HCT116 (cell line): ENCODE data around the gene RS1. TPM values are rescaled to one million over a fixed set of nuclear protein-coding genes. Genes with fewer than 3 reads are reported as not detected.

ENCODE experiments used
- ATAC-seq: fragments of 200-7000 bp; cut with Tn5 transposase; 2 replicates; pipeline ENCODE4 v1.9.1; 2020; ENCODE audit warnings: mild to moderate bottlenecking, moderate library complexity
- BruUV-seq: library from RNA; stranded (reverse); fragments of 400-500 nt; replicated peaks from 2 replicates; lab custom pipeline; 2021; lab: Mats Ljungman, UMichigan
- CTCF ChIA-PET: fragments of 300-600 bp; sonication (Branson Sonifier 250); formaldehyde crosslinking; loops from one replicate; lab custom pipeline; 2021; ENCODE audit warnings: antibody characterized with exemption; lab: Charles Lee
- POLR2A ChIA-PET: fragments of 300-600, 350-600 bp; sonication (Branson Sonifier 250); formaldehyde crosslinking; loops from one replicate; lab custom pipeline; 2021; ENCODE audit warnings: antibody characterized with exemption; lab: Charles Lee
- RAD21 ChIA-PET, 2 experiments: fragments of 300-600 bp; sonication (Branson Sonifier 250); formaldehyde crosslinking; loops; one replicate each; lab custom pipeline; 2023; ENCODE audit warnings: low total read pairs in 2 of 2; ENCODE audit not compliant: uncharacterized antibody in 2 of 2, unreplicated experiment in 2 of 2, low non-redundant PET in 1 of 2; lab: Charles Lee
- DNase-seq: peaks from one replicate; pipeline ENCODE4 v3.0.0-alpha.2; 2010; ENCODE audit warnings: low read depth, low spot score
- H2AFZ ChIP-seq: fragments of 200-600 bp; shearing (Covaris generic), sonication (generic); 2 replicates; pipeline ENCODE4 v1.6.1; 2017; ENCODE audit warnings: low read depth, mixed run types, mixed read lengths, antibody characterized with exemption, low read length; ENCODE audit not compliant: poor library complexity, severe bottlenecking
- H3K27ac ChIP-seq: 2 replicates; pipeline ENCODE4 v1.5.1; 2012; ENCODE audit warnings: low read depth, low read length
- H3K27me3 ChIP-seq: fragments of 200-600 bp; sonication (generic); 2 replicates; pipeline ENCODE4 v1.6.1; 2016; ENCODE audit warnings: mixed run types, low read length, mixed read lengths; ENCODE audit not compliant: insufficient read depth
- H3K36me3 ChIP-seq, 2 experiments: fragments of 200-500 bp in 1 of 2; fragments of 200-600 bp in 1 of 2; sonication (Bioruptor generic) in 1 of 2; sonication (generic) in 1 of 2; 2 replicates each; pipeline versions ENCODE4 v1.5.1 to v1.6.1; 2014 to 2016; ENCODE audit warnings: low read length in 2 of 2, inconsistent platforms in 1 of 2, mixed read lengths in 1 of 2, mixed run types in 1 of 2; ENCODE audit not compliant: insufficient read depth in 2 of 2, control insufficient read depth in 1 of 2
- H3K4me1 ChIP-seq, 2 experiments: fragments of 200-600 bp in 1 of 2; sonication (generic) in 1 of 2; 2 replicates each; pipeline versions ENCODE4 v1.5.1 to v1.6.1; 2012 to 2017; ENCODE audit warnings: low read length in 2 of 2, inconsistent platforms in 1 of 2, mild to moderate bottlenecking in 1 of 2, mixed read lengths in 1 of 2, mixed run types in 1 of 2, moderate library complexity in 1 of 2; ENCODE audit not compliant: insufficient read depth in 2 of 2, control insufficient read depth in 1 of 2
- H3K4me2 ChIP-seq: fragments of 200-600 bp; sonication (generic); 2 replicates; pipeline ENCODE4 v1.6.1; 2017; ENCODE audit warnings: mixed run types, low read length, mixed read lengths
- H3K4me3 ChIP-seq, 2 experiments: fragments of 200-600 bp in 1 of 2; sonication (generic) in 1 of 2; replicated peaks in 1 of 2; 2 replicates each; pipeline ENCODE4 v1.5.1; 2011 to 2016; ENCODE audit warnings: low read length in 2 of 2, control low read depth in 1 of 2, low read depth in 1 of 2, mild to moderate bottlenecking in 1 of 2, mixed read lengths in 1 of 2, mixed run types in 1 of 2
- H3K79me2 ChIP-seq: fragments of 200-600 bp; sonication (generic); 2 replicates; pipeline ENCODE4 v1.6.1; 2017; ENCODE audit warnings: mild to moderate bottlenecking, mixed run types, low read length, moderate library complexity, mixed read lengths; ENCODE audit not compliant: insufficient read depth
- H3K9ac ChIP-seq: fragments of 200-600 bp; sonication (generic); 2 replicates; pipeline ENCODE4 v1.6.1; 2016; ENCODE audit warnings: low read length, mixed read lengths
- H3K9me2 ChIP-seq: fragments of 200-600 bp; sonication (generic), shearing (Covaris generic); 2 replicates; pipeline ENCODE4 v1.6.1; 2017; ENCODE audit warnings: mixed run types, mild to moderate bottlenecking, moderate library complexity; ENCODE audit not compliant: insufficient read depth
- H3K9me3 ChIP-seq, 2 experiments: fragments of 200-500 bp in 1 of 2; fragments of 200-600 bp in 1 of 2; sonication (Bioruptor generic) in 1 of 2; sonication (generic) in 1 of 2; 2 replicates each; pipeline ENCODE4 v1.6.1; 2014 to 2017; ENCODE audit warnings: low read length in 2 of 2, mixed read lengths in 2 of 2, inconsistent platforms in 1 of 2, low read depth in 1 of 2, mild to moderate bottlenecking in 1 of 2, mixed run types in 1 of 2, moderate library complexity in 1 of 2; ENCODE audit not compliant: control insufficient read depth in 1 of 2, insufficient read depth in 1 of 2
- H4K20me1 ChIP-seq: fragments of 200-600 bp; sonication (generic), shearing (Covaris generic); 2 replicates; pipeline ENCODE4 v1.6.1; 2017; ENCODE audit warnings: mixed run types, mild to moderate bottlenecking, moderate library complexity; ENCODE audit not compliant: insufficient read depth
- CEBPB ChIP-seq: IDR thresholded peaks from 2 replicates; pipeline ENCODE4 v1.6.1; 2012; ENCODE audit warnings: low read depth
- EGR1 ChIP-seq: IDR thresholded peaks from 2 replicates; pipeline ENCODE4 v1.6.1; 2012; ENCODE audit warnings: low read depth
- EZH2 ChIP-seq: fragments of 200-600 bp; sonication (generic); IDR thresholded peaks from 2 replicates; pipeline ENCODE4 v1.6.1; 2017; ENCODE audit warnings: antibody characterized with exemption, mixed run types
- EZH2phosphoT487 ChIP-seq: fragments of 200-600 bp; IDR thresholded peaks from 2 replicates; pipeline ENCODE4 v1.6.1; 2018; ENCODE audit warnings: antibody characterized with exemption, borderline replicate concordance
- FOSL1 ChIP-seq: IDR thresholded peaks from 2 replicates; pipeline ENCODE4 v1.6.1; 2012; ENCODE audit warnings: low read depth
- MAX ChIP-seq: IDR thresholded peaks from 2 replicates; pipeline ENCODE4 v1.6.1; 2012
- POLR2A ChIP-seq: IDR thresholded peaks from 2 replicates; pipeline ENCODE4 v1.7.0; 2011; ENCODE audit warnings: borderline replicate concordance; ENCODE audit not compliant: insufficient read depth, insufficient read length; ENCODE audit errors: extremely low read depth
- SIN3A ChIP-seq: IDR thresholded peaks from 2 replicates; pipeline ENCODE4 v1.6.1; 2012; ENCODE audit warnings: low read depth
- SRF ChIP-seq: IDR thresholded peaks from 2 replicates; pipeline ENCODE4 v1.6.1; 2012; ENCODE audit warnings: low read depth
- YY1 ChIP-seq: IDR thresholded peaks from 2 replicates; pipeline ENCODE4 v1.6.1; 2011; ENCODE audit warnings: low read length, low read depth, moderate library complexity, mild to moderate bottlenecking; ENCODE audit not compliant: insufficient replicate concordance; ENCODE audit errors: extremely low read depth
- ZNF274 ChIP-seq: fragments of 200-500 bp; sonication (Bioruptor generic); IDR thresholded peaks from 2 replicates; pipeline ENCODE4 v1.6.1; 2014; ENCODE audit warnings: mild to moderate bottlenecking, low read depth, low read length, inconsistent platforms
- intact Hi-C: fragments of 100-400 bp; cut with micrococcal nuclease; formaldehyde crosslinking; loops from 2 replicates; pipeline ENCODE4 v1.10.0; 2022
- total RNA-seq: library from RNA; stranded (reverse); gene quantifications from one replicate; pipeline ENCODE4 v1.2.1, GENCODE V29; 2021; ENCODE audit not compliant: unreplicated experiment
- TF ChIP-seq, protein P1 (sequence below): IDR thresholded peaks from 2 replicates; pipeline ENCODE4 v1.6.1; 2011; ENCODE audit warnings: mild to moderate bottlenecking, low read length, moderate library complexity; ENCODE audit not compliant: insufficient replicate concordance; ENCODE audit errors: extremely low read depth
- TF ChIP-seq, protein P2 (sequence below): IDR thresholded peaks from 2 replicates; pipeline ENCODE4 v1.6.1; 2012

The RS1 gene
- total RNA-seq, 1 experiment from 2014 or later = not detected

- Histone ChIP-seq H3K36me3 (no peaks in the 10 kb centered on the region), H2AFZ (no peak overlapping the region), H3K27me3 (no peaks in the 10 kb centered on the region), H3K9me3 (no peaks in the 10 kb centered on the region), H3K79me2 (no peaks in the 10 kb centered on the region), H3K4me3 (no peak overlapping the region), H4K20me1 (no peaks in the 10 kb centered on the region), H3K4me1 (peaks cover 7 to 12% of the 10 kb centered on the region in 2 experiments), H3K27ac (no peak overlapping the region), H3K4me2 (peak overlapping the region; percentile 43), H3K9me2 (no peaks in the 10 kb centered on the region), H3K9ac (no peak overlapping the region)
- intact Hi-C loops = no loop called here
- ATAC-seq (peak; percentile 62), DNase-seq (peak; percentile 16)
- POLR2A ChIA-PET = no interaction called here
- RAD21 ChIA-PET = no interaction called here
- BruUV-seq = no TSS peak
- CTCF ChIA-PET = no interaction called here
- TF ChIP-seq POLR2A (no peak), SRF (no peak), CEBPB (no peak), EGR1 (no peak), ZNF274 (no peak), YY1 (no peak), MAX (no peak), EZH2 (no peak), EZH2phosphoT487 (no peak), FOSL1 (no peak), SIN3A (no peak)
- TF ChIP-seq, protein P1, sequence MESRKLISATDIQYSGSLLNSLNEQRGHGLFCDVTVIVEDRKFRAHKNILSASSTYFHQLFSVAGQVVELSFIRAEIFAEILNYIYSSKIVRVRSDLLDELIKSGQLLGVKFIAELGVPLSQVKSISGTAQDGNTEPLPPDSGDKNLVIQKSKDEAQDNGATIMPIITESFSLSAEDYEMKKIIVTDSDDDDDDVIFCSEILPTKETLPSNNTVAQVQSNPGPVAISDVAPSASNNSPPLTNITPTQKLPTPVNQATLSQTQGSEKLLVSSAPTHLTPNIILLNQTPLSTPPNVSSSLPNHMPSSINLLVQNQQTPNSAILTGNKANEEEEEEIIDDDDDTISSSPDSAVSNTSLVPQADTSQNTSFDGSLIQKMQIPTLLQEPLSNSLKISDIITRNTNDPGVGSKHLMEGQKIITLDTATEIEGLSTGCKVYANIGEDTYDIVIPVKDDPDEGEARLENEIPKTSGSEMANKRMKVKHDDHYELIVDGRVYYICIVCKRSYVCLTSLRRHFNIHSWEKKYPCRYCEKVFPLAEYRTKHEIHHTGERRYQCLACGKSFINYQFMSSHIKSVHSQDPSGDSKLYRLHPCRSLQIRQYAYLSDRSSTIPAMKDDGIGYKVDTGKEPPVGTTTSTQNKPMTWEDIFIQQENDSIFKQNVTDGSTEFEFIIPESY = no peak
- TF ChIP-seq, protein P2, sequence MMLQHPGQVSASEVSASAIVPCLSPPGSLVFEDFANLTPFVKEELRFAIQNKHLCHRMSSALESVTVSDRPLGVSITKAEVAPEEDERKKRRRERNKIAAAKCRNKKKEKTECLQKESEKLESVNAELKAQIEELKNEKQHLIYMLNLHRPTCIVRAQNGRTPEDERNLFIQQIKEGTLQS = no peak
Measured at GRCh38 chrX:18617407-18617750, 54.5 kb downstream of the RS1 start.
